IMR-90 (cell line): Measurements from ENCODE around the gene PCP4L1. TPM values are rescaled to one million over a fixed set of nuclear protein-coding genes. Genes with fewer than 3 reads are reported as not detected.

Experiments
- ATAC-seq: fragments of 200-7000 bp; cut with Tn5 transposase; 2 replicates; pipeline ENCODE4 v1.9.1; 2020; ENCODE audit warnings: low read depth, mild to moderate bottlenecking, moderate library complexity
- BruUV-seq: library from RNA; stranded (reverse); fragments of 400-500 nt; replicated peaks from 2 replicates; lab custom pipeline; 2021; lab: Mats Ljungman, UMichigan
- CTCF ChIA-PET: fragments of 300-600 bp; formaldehyde crosslinking; extraction: SDS; loops from one replicate; lab custom pipeline; 2021; ENCODE audit warnings: antibody characterized with exemption; lab: Yijun Ruan, JAX
- POLR2A ChIA-PET: fragments of 300-600 bp; sonication (Branson Sonifier 250); formaldehyde crosslinking; loops from one replicate; lab custom pipeline; 2022; ENCODE audit warnings: antibody characterized with exemption; ENCODE audit not compliant: unreplicated experiment; lab: Charles Lee
- DNase-seq: peaks from one replicate; pipeline ENCODE4 v3.0.0; 2013
- H2AFZ ChIP-seq: replicated peaks from 2 replicates; pipeline ENCODE3; 2013; ENCODE audit warnings: low read length, mild to moderate bottlenecking; ENCODE audit not compliant: poor library complexity
- H2AK5ac ChIP-seq: 2 replicates; pipeline ENCODE4 v1.6.1; 2013; ENCODE audit warnings: low read depth, low read length, inconsistent platforms
- H2AK9ac ChIP-seq: replicated peaks from 2 replicates; pipeline ENCODE3; 2013; ENCODE audit warnings: mild to moderate bottlenecking, low read depth, low read length, moderate library complexity; ENCODE audit not compliant: poor library complexity
- H2BK120ac ChIP-seq: 2 replicates; pipeline ENCODE4 v1.6.1; 2013; ENCODE audit warnings: low read depth, low read length, inconsistent platforms
- H2BK15ac ChIP-seq: 3 replicates; pipeline ENCODE4 v1.6.1; 2013; ENCODE audit warnings: low read depth, low read length, inconsistent platforms
- H2BK20ac ChIP-seq: 2 replicates; pipeline ENCODE4 v1.6.1; 2013; ENCODE audit warnings: low read depth, mild to moderate bottlenecking, inconsistent platforms, low read length, moderate library complexity
- H2BK5ac ChIP-seq: 2 replicates; pipeline ENCODE4 v1.6.1; 2013; ENCODE audit warnings: mild to moderate bottlenecking, low read depth, low read length, inconsistent platforms; ENCODE audit not compliant: poor library complexity, severe bottlenecking
- H3K14ac ChIP-seq: replicated peaks from 2 replicates; pipeline ENCODE4 v1.6.1; 2013; ENCODE audit warnings: low read depth, low read length, inconsistent platforms
- H3K18ac ChIP-seq: 2 replicates; pipeline ENCODE4 v1.6.1; 2013; ENCODE audit warnings: low read depth, low read length, control low read depth
- H3K23ac ChIP-seq: 2 replicates; pipeline ENCODE4 v1.6.1; 2013; ENCODE audit warnings: low read depth, low read length, inconsistent platforms
- H3K27ac ChIP-seq: 2 replicates; pipeline ENCODE4 v1.5.1; 2013; ENCODE audit warnings: mild to moderate bottlenecking, control low read depth, low read length; ENCODE audit not compliant: insufficient read depth
- H3K27me3 ChIP-seq: 2 replicates; pipeline ENCODE4 v1.6.1; 2013; ENCODE audit warnings: low read length; ENCODE audit not compliant: control insufficient read depth, insufficient read depth
- H3K36me3 ChIP-seq: 2 replicates; pipeline ENCODE4 v1.6.1; 2013; ENCODE audit warnings: low read length, mixed read lengths; ENCODE audit not compliant: control insufficient read depth, insufficient read depth
- H3K4ac ChIP-seq: 2 replicates; pipeline ENCODE4 v1.6.1; 2013; ENCODE audit warnings: low read depth, low read length, inconsistent platforms
- H3K4me1 ChIP-seq: 2 replicates; pipeline ENCODE4 v1.6.1; 2013; ENCODE audit warnings: low read length, mixed read lengths; ENCODE audit not compliant: control insufficient read depth, insufficient read depth
- H3K4me2 ChIP-seq: 2 replicates; pipeline ENCODE4 v1.6.1; 2013; ENCODE audit warnings: low read depth, mild to moderate bottlenecking, control low read depth, low read length, moderate library complexity
- H3K4me3 ChIP-seq: 2 replicates; pipeline ENCODE4 v1.5.1; 2013; ENCODE audit warnings: low read depth, mild to moderate bottlenecking, control low read depth, low read length, moderate library complexity; ENCODE audit not compliant: insufficient read depth
- H3K56ac ChIP-seq: 2 replicates; pipeline ENCODE4 v1.6.1; 2013; ENCODE audit warnings: low read length, inconsistent platforms; ENCODE audit not compliant: insufficient read depth; ENCODE audit errors: extremely low read depth
- H3K79me1 ChIP-seq, 2 experiments: 2 replicates each; pipeline ENCODE4 v1.6.1; 2013; ENCODE audit warnings: low read length in 2 of 2, inconsistent platforms in 1 of 2, low read depth in 1 of 2
- H3K9ac ChIP-seq: 2 replicates; pipeline ENCODE4 v1.6.1; 2013; ENCODE audit warnings: low read depth, low read length, control low read depth
- H3K9me1 ChIP-seq: 2 replicates; pipeline ENCODE4 v1.6.1; 2013; ENCODE audit warnings: low read length, inconsistent platforms; ENCODE audit not compliant: insufficient read depth
- H3K9me3 ChIP-seq: 2 replicates; pipeline ENCODE4 v1.6.1; 2013; ENCODE audit warnings: low read length; ENCODE audit not compliant: control insufficient read depth, insufficient read depth
- H4K20me1 ChIP-seq: 2 replicates; pipeline ENCODE4 v1.6.1; 2013; ENCODE audit warnings: low read length, inconsistent platforms; ENCODE audit not compliant: insufficient read depth
- H4K5ac ChIP-seq: 2 replicates; pipeline ENCODE4 v1.6.1; 2013; ENCODE audit warnings: mild to moderate bottlenecking, low read depth, low read length, control low read depth
- H4K8ac ChIP-seq, 2 experiments: 2 replicates each; pipeline ENCODE4 v1.6.1; 2013; ENCODE audit warnings: low read depth in 2 of 2, low read length in 2 of 2, control low read depth in 1 of 2, inconsistent platforms in 1 of 2
- H4K91ac ChIP-seq: 2 replicates; pipeline ENCODE4 v1.6.1; 2013; ENCODE audit warnings: low read depth, low read length, inconsistent platforms; ENCODE audit not compliant: insufficient read depth
- BHLHE40 ChIP-seq: fragments of 150-350 bp; IDR thresholded peaks from 2 replicates; pipeline ENCODE4 v1.6.1; 2016; ENCODE audit warnings: mild to moderate bottlenecking, low read depth, low read length
- CEBPB ChIP-seq: IDR thresholded peaks from 2 replicates; pipeline ENCODE4 v1.6.1; 2012; ENCODE audit warnings: low read depth, low read length, improper control_type of control experiment
- CHD1 ChIP-seq: IDR thresholded peaks from 2 replicates; pipeline ENCODE4 v1.6.1; 2012; ENCODE audit warnings: low read depth, low read length, improper control_type of control experiment
- FOS ChIP-seq: fragments of 150-350 bp; IDR thresholded peaks from 2 replicates; pipeline ENCODE4 v1.6.1; 2016; ENCODE audit warnings: low read depth, low read length
- MAFK ChIP-seq: IDR thresholded peaks from 2 replicates; pipeline ENCODE4 v1.6.1; 2012; ENCODE audit warnings: low read depth, low read length, improper control_type of control experiment
- MAZ ChIP-seq: IDR thresholded peaks from 2 replicates; pipeline ENCODE4 v1.6.1; 2012; ENCODE audit warnings: low read depth, mild to moderate bottlenecking, low read length, improper control_type of control experiment, moderate library complexity, borderline replicate concordance
- MXI1 ChIP-seq: IDR thresholded peaks from 2 replicates; pipeline ENCODE4 v1.6.1; 2012; ENCODE audit warnings: low read depth, mild to moderate bottlenecking, low read length, moderate library complexity, borderline replicate concordance
- NFE2L2 ChIP-seq: fragments of 150-350 bp; IDR thresholded peaks from 2 replicates; pipeline ENCODE4 v1.6.1; 2016; ENCODE audit warnings: low read depth, mild to moderate bottlenecking, low read length
- POLR2A ChIP-seq: IDR thresholded peaks from 2 replicates; pipeline ENCODE4 v1.6.1; 2012; ENCODE audit warnings: mild to moderate bottlenecking, low read depth, low read length
- RAD21 ChIP-seq: IDR thresholded peaks from 2 replicates; pipeline ENCODE4 v1.6.1; 2012; ENCODE audit warnings: low read length, improper control_type of control experiment
- RCOR1 ChIP-seq: IDR thresholded peaks from 2 replicates; pipeline ENCODE4 v1.6.1; 2012; ENCODE audit warnings: mild to moderate bottlenecking, low read length, improper control_type of control experiment; ENCODE audit not compliant: insufficient replicate concordance
- RFX5 ChIP-seq: IDR thresholded peaks from 2 replicates; pipeline ENCODE4 v1.8.0; 2012; ENCODE audit warnings: low read depth, mild to moderate bottlenecking, low read length, moderate library complexity
- SMC3 ChIP-seq: fragments of 150-350 bp; IDR thresholded peaks from 2 replicates; pipeline ENCODE4 v1.6.1; 2016; ENCODE audit warnings: low read depth, mild to moderate bottlenecking, antibody characterized with exemption, low read length, moderate library complexity
- WGBS, 2 experiments: methylation state at CpG; one replicate each; pipeline versions ENCODE4 v1.1.5 to v1.1.7; 2013; ENCODE audit warnings: missing lambda C conversion rate in 2 of 2; ENCODE audit not compliant: insufficient read length in 1 of 2; ENCODE audit errors: extremely low coverage in 2 of 2; 5-methylcytosine and 5-hydroxymethylcytosine counted together
- dilution Hi-C: fragments of 300-500 bp; cut with HindIII; formaldehyde crosslinking; loops from one replicate; pipeline ENCODE4 v1.14.3; 2018; ENCODE audit warnings: low sequenced_read_pairs; ENCODE audit not compliant: unreplicated experiment
- in situ Hi-C: fragments of 300-500 bp; cut with MboI; formaldehyde crosslinking; loops from 3 replicates; pipeline ENCODE4 v1.14.3; 2019; ENCODE audit warnings: low sequenced_read_pairs, inconsistent platforms, mixed read lengths
- intact Hi-C: fragments of 100-400 bp; cut with micrococcal nuclease; formaldehyde crosslinking; loops from 2 replicates; pipeline ENCODE4 v1.10.0; 2022
- polyA plus RNA-seq, 3 experiments: library from polyadenylated mRNA; depleted of rRNA; stranded (reverse); fragments of >200 nt; gene quantifications; 2 replicates each; pipeline ENCODE4 v1.2.3, GENCODE V29; 2012; ENCODE audit warnings: low replicate concordance in 1 of 3
- total RNA-seq: library from RNA; depleted of rRNA; stranded (reverse); fragments of >200 nt; gene quantifications from 2 replicates; pipeline ENCODE4 v1.2.3, GENCODE V29; 2012
- TF ChIP-seq, protein P1 (sequence below): fragments of 150-350 bp; IDR thresholded peaks from 2 replicates; pipeline ENCODE4 v1.6.1; 2017; ENCODE audit warnings: mild to moderate bottlenecking, antibody characterized with exemption, low read length, low read depth
- TF ChIP-seq, protein P2 (sequence below): conservative IDR thresholded peaks from 2 replicates; pipeline ENCODE4 v1.5.1; 2012; ENCODE audit warnings: mild to moderate bottlenecking, low read depth, low read length, improper control_type of control experiment
- TF ChIP-seq, protein P3 (sequence below): fragments of 150-350 bp; IDR thresholded peaks from 2 replicates; pipeline ENCODE4 v1.6.1; 2016; ENCODE audit warnings: low read depth, mild to moderate bottlenecking, low read length, moderate library complexity, borderline replicate concordance

PCP4L1 gene
- total and polyA plus RNA-seq, 2 of the 4 experiments (the other 2 are of a cell fraction): not detected

DNA sequence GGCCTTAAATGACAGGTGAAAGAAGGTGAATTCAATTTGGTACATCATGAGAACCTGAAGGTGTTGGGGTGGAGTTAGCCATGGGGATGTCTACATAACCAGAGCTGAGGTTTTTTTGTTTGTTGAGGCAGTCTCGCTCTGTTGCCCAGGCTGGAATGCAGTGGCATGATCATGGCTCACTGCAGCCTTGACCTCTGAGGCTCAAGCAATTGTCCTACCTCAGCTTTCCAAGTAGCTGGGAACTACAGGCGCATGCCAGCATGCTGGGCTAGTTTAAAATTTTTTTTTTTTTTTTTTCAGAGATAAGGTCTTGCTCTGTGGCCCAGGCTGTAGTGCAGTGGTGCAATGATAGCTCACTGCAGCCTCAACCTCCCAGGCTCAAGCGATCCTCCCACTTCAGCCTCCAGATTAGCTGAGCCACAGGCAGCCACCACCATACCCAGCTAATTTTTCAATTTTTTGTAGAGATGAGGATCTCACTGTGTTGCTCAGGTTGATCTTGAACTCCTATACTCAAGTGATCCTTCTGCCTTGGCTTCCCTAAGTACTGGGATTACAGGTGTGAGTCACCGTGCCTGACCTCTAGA, 53.1 kb downstream of the PCP4L1 start:
- no peak overlapping the region for H2AK5ac ChIP-seq
- peaks cover 0 to 14% of the 10 kb centered on the region in 2 experiments; a peak in 2 of 4 replicates for H3K79me1 ChIP-seq
- no peaks in the 10 kb centered on the region for H3K9me3 ChIP-seq
- no peak overlapping the region for H2BK120ac ChIP-seq
- ChIA-PET CTCF (interaction anchor here (0.6 kb wide), 1 partner anchor 64 kb away, joined by 4 read pairs; no protein-coding TSS in a partner anchor), POLR2A (no interaction called here)
- no peak overlapping the region for H4K5ac ChIP-seq
- no peak overlapping the region for H3K9ac ChIP-seq
- in situ Hi-C loops: no loop called here
- no peak overlapping the region for H3K18ac ChIP-seq
- no peak overlapping the region for H2BK5ac ChIP-seq
- no peak overlapping the region for H2BK15ac ChIP-seq
- no peak overlapping the region for H3K4me2 ChIP-seq
- dilution Hi-C loops: no loop called here
- ATAC-seq: no peak
- H3K36me3 ChIP-seq: no peaks in the 10 kb centered on the region
- no peak overlapping the region for H3K23ac ChIP-seq
- H4K91ac ChIP-seq: no peak overlapping the region
- no CpG with 5 or more reads among the region's 4 CpGs for WGBS, 2 experiments
- H3K56ac ChIP-seq: no peak overlapping the region
- TF ChIP-seq, protein P1, sequence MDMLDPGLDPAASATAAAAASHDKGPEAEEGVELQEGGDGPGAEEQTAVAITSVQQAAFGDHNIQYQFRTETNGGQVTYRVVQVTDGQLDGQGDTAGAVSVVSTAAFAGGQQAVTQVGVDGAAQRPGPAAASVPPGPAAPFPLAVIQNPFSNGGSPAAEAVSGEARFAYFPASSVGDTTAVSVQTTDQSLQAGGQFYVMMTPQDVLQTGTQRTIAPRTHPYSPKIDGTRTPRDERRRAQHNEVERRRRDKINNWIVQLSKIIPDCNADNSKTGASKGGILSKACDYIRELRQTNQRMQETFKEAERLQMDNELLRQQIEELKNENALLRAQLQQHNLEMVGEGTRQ: no peak
- TF ChIP-seq, protein P2, sequence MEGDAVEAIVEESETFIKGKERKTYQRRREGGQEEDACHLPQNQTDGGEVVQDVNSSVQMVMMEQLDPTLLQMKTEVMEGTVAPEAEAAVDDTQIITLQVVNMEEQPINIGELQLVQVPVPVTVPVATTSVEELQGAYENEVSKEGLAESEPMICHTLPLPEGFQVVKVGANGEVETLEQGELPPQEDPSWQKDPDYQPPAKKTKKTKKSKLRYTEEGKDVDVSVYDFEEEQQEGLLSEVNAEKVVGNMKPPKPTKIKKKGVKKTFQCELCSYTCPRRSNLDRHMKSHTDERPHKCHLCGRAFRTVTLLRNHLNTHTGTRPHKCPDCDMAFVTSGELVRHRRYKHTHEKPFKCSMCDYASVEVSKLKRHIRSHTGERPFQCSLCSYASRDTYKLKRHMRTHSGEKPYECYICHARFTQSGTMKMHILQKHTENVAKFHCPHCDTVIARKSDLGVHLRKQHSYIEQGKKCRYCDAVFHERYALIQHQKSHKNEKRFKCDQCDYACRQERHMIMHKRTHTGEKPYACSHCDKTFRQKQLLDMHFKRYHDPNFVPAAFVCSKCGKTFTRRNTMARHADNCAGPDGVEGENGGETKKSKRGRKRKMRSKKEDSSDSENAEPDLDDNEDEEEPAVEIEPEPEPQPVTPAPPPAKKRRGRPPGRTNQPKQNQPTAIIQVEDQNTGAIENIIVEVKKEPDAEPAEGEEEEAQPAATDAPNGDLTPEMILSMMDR: no peak
- no peak for TF ChIP-seq RFX5
- TF ChIP-seq RCOR1: no peak
- no peak for TF ChIP-seq FOS
- no peak for TF ChIP-seq CHD1
- no peak for TF ChIP-seq NFE2L2
- no peak for TF ChIP-seq MAZ
- no peak for TF ChIP-seq CEBPB
- no peak for TF ChIP-seq BHLHE40
- TF ChIP-seq RAD21: no peak
- no peak for TF ChIP-seq MXI1
- TF ChIP-seq, protein P3, sequence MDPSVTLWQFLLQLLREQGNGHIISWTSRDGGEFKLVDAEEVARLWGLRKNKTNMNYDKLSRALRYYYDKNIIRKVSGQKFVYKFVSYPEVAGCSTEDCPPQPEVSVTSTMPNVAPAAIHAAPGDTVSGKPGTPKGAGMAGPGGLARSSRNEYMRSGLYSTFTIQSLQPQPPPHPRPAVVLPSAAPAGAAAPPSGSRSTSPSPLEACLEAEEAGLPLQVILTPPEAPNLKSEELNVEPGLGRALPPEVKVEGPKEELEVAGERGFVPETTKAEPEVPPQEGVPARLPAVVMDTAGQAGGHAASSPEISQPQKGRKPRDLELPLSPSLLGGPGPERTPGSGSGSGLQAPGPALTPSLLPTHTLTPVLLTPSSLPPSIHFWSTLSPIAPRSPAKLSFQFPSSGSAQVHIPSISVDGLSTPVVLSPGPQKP: no peak
- TF ChIP-seq SMC3: no peak
- TF ChIP-seq POLR2A: no peak
- TF ChIP-seq MAFK: no peak
- H3K4ac ChIP-seq: no peak overlapping the region
- no peak for DNase-seq
- H3K4me3 ChIP-seq: no peak overlapping the region
- H3K27ac ChIP-seq: no peak overlapping the region
- peaks cover 3% of the 10 kb centered on the region; the same call in 1 of the 2 replicates for H3K4me1 ChIP-seq
- H2AFZ ChIP-seq: no peak overlapping the region
- H2BK20ac ChIP-seq: no peak overlapping the region
- H4K8ac ChIP-seq: no peak overlapping the region
- no peak overlapping the region for H2AK9ac ChIP-seq
- no peak overlapping the region for H3K14ac ChIP-seq
- H3K9me1 ChIP-seq: 0 out of 2 replicates have a peak, but pooled peaks cover 5% of the 10 kb centered on the region
- BruUV-seq: no TSS peak
- peaks cover 5% of the 10 kb centered on the region; the same call in 1 of the 2 replicates for H3K27me3 ChIP-seq
- H4K20me1 ChIP-seq: no peaks in the 10 kb centered on the region
- intact Hi-C loops: no loop called here
